ENCODE data around the gene TMEM263. TPM values are rescaled to one million over a fixed set of nuclear protein-coding genes. Genes with fewer than 3 reads are reported as not detected.
"Not testable (repeated sequence)": the region's sequence is repeated elsewhere in the genome, so short reads cannot be mapped to it uniquely, and the experiment has no call there.

TMEM263 gene
- total RNA-seq, 1 donor from 2014 or later: 35.8 TPM

DNA sequence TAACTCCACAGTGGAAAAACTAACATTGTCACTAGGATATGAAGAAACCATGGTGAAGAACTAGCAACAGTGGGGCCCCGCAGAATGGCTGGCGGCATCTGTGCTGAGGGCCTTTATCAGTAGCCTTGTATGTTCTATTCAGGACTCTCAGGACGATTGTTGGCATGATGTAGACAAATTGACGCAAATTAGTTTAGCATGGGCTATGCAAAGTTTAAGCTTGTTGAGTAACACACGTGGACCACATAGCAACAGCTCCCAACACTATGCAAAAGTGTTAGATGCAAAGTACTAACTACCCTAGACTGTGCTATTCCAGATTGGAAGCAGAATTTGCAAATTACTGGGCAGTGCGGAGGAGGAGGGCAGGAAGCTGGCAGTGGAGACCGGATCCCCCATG lies 38.2 kb upstream of the TMEM263 start:
- DNase-seq: no peak
- no peak for TF ChIP-seq CTCF (IDR thresholded peaks at IDR 0.05; ENCODE audit: borderline replicate concordance)
- intact Hi-C loops (cut with micrococcal nuclease): loop anchor here (5.0 kb wide), 1 partner anchor 530 kb away; no protein-coding TSS in a partner anchor
- H3K4me1 ChIP-seq: no peaks in the 10 kb centered on the region
- no peak overlapping the region for H3K4me3 ChIP-seq
- H3K27me3 ChIP-seq (ENCODE audit: low read depth): peaks cover 2% of the 10 kb centered on the region
- no peaks in the 10 kb centered on the region for H3K9me3 ChIP-seq (replicated peaks)
- H3K36me3 ChIP-seq: no peaks in the 10 kb centered on the region
- H3K27ac ChIP-seq (replicated peaks): no peak overlapping the region

- intact Hi-C loops (cut with micrococcal nuclease): loop anchor here (5.0 kb wide), 1 partner anchor 531 kb away; no protein-coding TSS in a partner anchor
Measured at GRCh38 chr12:106918746-106919145, 37.0 kb upstream of the TMEM263 start.

DNA sequence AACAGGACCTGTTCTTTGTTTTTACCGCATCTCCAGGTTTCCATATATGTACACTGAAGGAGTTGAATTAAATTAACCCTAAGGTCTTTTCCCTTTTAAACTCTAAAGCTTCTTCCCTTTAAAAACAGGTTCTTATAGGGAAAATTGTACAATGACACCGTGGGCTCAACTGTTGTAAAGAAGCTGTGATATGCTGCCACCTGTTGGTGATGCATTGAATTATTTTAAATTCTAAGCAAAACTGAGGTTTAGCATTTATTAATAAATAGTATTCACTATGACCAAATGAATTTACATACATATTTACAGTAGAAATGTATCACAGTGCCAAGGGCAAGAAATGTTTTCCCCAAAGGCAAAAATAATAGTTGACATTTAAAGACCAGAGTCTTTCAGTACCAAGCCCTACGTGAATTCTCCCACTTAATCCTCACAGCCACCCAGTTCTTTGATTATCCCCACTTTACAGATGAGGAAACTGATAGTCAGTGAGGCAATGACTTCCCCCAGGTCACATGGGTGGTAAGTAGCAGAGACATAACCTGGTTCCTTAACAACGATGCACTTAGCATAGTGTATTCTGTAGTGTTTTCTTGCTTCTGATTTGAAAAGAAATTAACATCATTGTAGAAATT lies 35.7 kb upstream of the TMEM263 start:
- Histone ChIP-seq H3K4me3 (no peak overlapping the region), H3K27me3 (ENCODE audit: low read depth) (no peaks in the 10 kb centered on the region), H3K27ac (replicated peaks) (no peak overlapping the region), H3K36me3 (no peaks in the 10 kb centered on the region), H3K4me1 (peaks cover 5% of the 10 kb centered on the region), H3K9me3 (replicated peaks) (no peaks in the 10 kb centered on the region)
- no peak for DNase-seq
- TF ChIP-seq CTCF (IDR thresholded peaks at IDR 0.05; ENCODE audit: borderline replicate concordance): peak; percentile 83
- intact Hi-C loops (cut with micrococcal nuclease): loop anchor here (5.0 kb wide), 1 partner anchor 533 kb away; no protein-coding TSS in a partner anchor

More at GRCh38 chr12:106918746-106919145, 37.0 kb upstream of the TMEM263 start:
- TF ChIP-seq CTCF (IDR thresholded peaks at IDR 0.05; ENCODE audit: borderline replicate concordance): peak; percentile 61
- Histone ChIP-seq H3K4me3 (no peak overlapping the region), H3K27me3 (ENCODE audit: low read depth) (no peaks in the 10 kb centered on the region), H3K4me1 (no peaks in the 10 kb centered on the region), H3K36me3 (no peaks in the 10 kb centered on the region), H3K27ac (replicated peaks) (no peak overlapping the region), H3K9me3 (replicated peaks) (no peaks in the 10 kb centered on the region)
- DNase-seq: no peak

DNA sequence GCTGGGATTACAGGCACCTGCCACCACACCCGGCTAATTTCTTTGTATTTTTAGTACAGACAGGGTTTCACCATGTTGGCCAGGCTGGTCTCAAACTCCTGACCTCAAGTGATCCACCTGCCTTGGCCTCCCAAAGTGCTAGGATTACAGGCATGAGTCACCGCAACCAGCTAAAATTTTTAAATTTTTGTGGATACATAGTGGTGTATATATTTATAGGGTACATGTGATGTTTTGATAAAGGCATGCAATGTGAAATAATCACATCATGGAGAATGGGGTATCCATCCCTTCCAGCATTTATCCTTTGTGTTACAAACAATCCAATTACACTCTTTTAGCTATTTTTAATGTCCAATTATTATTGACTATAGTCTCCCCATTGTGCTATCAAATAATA lies 33.7 kb upstream of the TMEM263 start:
- H3K36me3 ChIP-seq; H3K4me3 ChIP-seq; H3K4me1 ChIP-seq; DNase-seq; intact Hi-C loops (cut with micrococcal nuclease); H3K27ac ChIP-seq (replicated peaks); H3K9me3 ChIP-seq (replicated peaks); H3K27me3 ChIP-seq (ENCODE audit: low read depth): not testable (repeated sequence)

- intact Hi-C loops (cut with micrococcal nuclease); DNase-seq; H3K4me3 ChIP-seq; H3K4me1 ChIP-seq; H3K27me3 ChIP-seq (ENCODE audit: low read depth); H3K9me3 ChIP-seq (replicated peaks); H3K27ac ChIP-seq (replicated peaks); H3K36me3 ChIP-seq: not testable (repeated sequence)
Measured at GRCh38 chr12:106923594-106923993, 32.1 kb upstream of the TMEM263 start.

DNA sequence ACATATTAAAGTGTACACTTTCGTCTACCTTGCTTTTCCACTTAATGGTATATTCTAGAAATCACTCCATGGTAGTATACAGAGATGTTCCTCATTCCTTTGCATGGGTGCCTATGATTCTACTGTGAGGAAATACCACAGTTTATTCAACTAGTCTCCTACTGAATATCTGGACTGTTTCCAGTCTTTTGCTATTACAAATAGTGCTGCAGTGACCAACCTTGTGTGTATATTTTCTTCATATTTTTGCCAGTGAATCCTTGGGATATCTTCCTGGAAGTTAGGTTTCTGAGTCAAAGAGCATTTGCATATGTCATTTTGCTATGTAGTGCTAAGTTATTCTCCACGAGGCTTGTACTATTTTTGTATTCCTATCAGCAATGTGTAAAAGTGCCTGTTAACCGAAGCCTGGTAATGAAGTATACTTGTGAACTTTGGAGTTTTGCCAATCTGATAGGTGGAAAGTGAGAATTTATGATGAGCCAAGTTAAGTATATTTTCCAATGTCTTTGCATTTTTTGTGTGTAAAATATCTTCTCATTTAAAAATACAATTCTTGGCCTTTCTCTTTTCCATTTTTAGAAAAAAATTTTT lies 31.3 kb upstream of the TMEM263 start:
- H3K9me3 ChIP-seq (replicated peaks): no peaks in the 10 kb centered on the region
- peaks cover 6% of the 10 kb centered on the region for H3K27me3 ChIP-seq (ENCODE audit: low read depth)
- no peak overlapping the region for H3K4me3 ChIP-seq
- H3K27ac ChIP-seq (replicated peaks): no peak overlapping the region
- intact Hi-C loops (cut with micrococcal nuclease): no loop called here
- no peak for TF ChIP-seq CTCF (IDR thresholded peaks at IDR 0.05; ENCODE audit: borderline replicate concordance)
- H3K36me3 ChIP-seq: no peaks in the 10 kb centered on the region
- peaks cover 5% of the 10 kb centered on the region for H3K4me1 ChIP-seq
- DNase-seq: no peak

All from left ventricle myocardium inferior (tissue), 1 donor.